ENCODE measurements around the gene CFAP100.

DNA sequence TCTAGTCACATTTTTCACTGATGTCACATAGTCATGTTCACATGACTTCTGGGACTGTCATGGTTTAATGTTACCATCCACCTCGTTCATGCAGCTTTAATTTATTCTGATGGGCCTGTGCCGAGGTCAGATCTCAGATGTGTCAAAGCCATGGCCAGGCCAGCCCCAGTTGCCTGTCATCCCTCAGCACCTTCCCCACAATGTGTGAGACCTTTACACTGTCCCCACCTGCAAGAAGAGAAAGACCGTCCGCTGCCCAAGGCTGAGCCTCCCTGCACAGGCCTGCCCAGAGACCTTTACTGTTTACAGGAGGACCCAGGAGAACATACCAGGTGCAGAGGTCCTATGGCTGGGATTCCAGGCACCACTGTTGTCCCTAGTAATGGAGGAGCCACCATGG is 24.7 kb upstream of the CFAP100 start:
- no peak for TF ChIP-seq POLR2A (IDR thresholded peaks at IDR 0.05)
- TF ChIP-seq, protein P1, sequence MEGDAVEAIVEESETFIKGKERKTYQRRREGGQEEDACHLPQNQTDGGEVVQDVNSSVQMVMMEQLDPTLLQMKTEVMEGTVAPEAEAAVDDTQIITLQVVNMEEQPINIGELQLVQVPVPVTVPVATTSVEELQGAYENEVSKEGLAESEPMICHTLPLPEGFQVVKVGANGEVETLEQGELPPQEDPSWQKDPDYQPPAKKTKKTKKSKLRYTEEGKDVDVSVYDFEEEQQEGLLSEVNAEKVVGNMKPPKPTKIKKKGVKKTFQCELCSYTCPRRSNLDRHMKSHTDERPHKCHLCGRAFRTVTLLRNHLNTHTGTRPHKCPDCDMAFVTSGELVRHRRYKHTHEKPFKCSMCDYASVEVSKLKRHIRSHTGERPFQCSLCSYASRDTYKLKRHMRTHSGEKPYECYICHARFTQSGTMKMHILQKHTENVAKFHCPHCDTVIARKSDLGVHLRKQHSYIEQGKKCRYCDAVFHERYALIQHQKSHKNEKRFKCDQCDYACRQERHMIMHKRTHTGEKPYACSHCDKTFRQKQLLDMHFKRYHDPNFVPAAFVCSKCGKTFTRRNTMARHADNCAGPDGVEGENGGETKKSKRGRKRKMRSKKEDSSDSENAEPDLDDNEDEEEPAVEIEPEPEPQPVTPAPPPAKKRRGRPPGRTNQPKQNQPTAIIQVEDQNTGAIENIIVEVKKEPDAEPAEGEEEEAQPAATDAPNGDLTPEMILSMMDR (IDR thresholded peaks at IDR 0.05), result no peak

All from tibial nerve (tissue), 3 donors.